KMS-11 (cell line): Measurements from ENCODE around the gene TDRD7.

Source experiments
- H2AFZ ChIP-seq: fragments of 200-600 bp; sonication (generic); 2 replicates; pipeline ENCODE4 v1.6.1; 2016; ENCODE audit warnings: antibody characterized with exemption, mixed run types, low read depth
- H3K27ac ChIP-seq: fragments of 200-600 bp; sonication (generic); 2 replicates; pipeline ENCODE4 v1.6.1; 2016; ENCODE audit warnings: mild to moderate bottlenecking, mixed run types
- H3K27me3 ChIP-seq: fragments of 200-600 bp; sonication (generic); 2 replicates; pipeline ENCODE4 v1.6.1; 2017; ENCODE audit warnings: mild to moderate bottlenecking, low read depth, mixed run types, moderate library complexity; ENCODE audit not compliant: insufficient read depth
- H3K36me3 ChIP-seq: fragments of 200-600 bp; sonication (generic); 2 replicates; pipeline ENCODE4 v1.6.1; 2017; ENCODE audit warnings: mild to moderate bottlenecking, mixed run types; ENCODE audit not compliant: insufficient read depth
- H3K4me1 ChIP-seq: fragments of 200-600 bp; sonication (generic); 2 replicates; pipeline ENCODE4 v1.6.1; 2016; ENCODE audit warnings: mild to moderate bottlenecking, low read depth, mixed run types; ENCODE audit not compliant: poor library complexity, severe bottlenecking
- H3K4me2 ChIP-seq: fragments of 200-600 bp; sonication (generic); 2 replicates; pipeline ENCODE4 v1.7.0; 2016; ENCODE audit warnings: mild to moderate bottlenecking, mixed run types
- H3K4me3 ChIP-seq: fragments of 200-600 bp; sonication (generic); IDR thresholded peaks from 2 replicates; pipeline ENCODE4 v1.6.1; 2017; ENCODE audit warnings: low read depth, low read length, mixed read lengths; ENCODE audit not compliant: insufficient read depth
- H3K79me2 ChIP-seq: fragments of 200-600 bp; sonication (generic); 2 replicates; pipeline ENCODE4 v1.6.1; 2016; ENCODE audit warnings: low read depth, mixed run types; ENCODE audit not compliant: insufficient read depth
- H3K9ac ChIP-seq: fragments of 200-600 bp; sonication (generic); 2 replicates; pipeline ENCODE4 v1.6.1; 2016; ENCODE audit warnings: mild to moderate bottlenecking, mixed run types
- H4K20me1 ChIP-seq: fragments of 200-600 bp; sonication (generic); 2 replicates; pipeline ENCODE4 v1.6.1; 2016; ENCODE audit warnings: mild to moderate bottlenecking, mixed run types; ENCODE audit not compliant: insufficient read depth
- TF ChIP-seq, protein P1 (sequence below): fragments of 200-600 bp; sonication (generic); conservative IDR thresholded peaks from 2 replicates; pipeline ENCODE4 v1.6.1; 2017; ENCODE audit warnings: low read depth, mild to moderate bottlenecking, antibody characterized with exemption, low read length, moderate library complexity, mixed read lengths

Gene TDRD7

DNA sequence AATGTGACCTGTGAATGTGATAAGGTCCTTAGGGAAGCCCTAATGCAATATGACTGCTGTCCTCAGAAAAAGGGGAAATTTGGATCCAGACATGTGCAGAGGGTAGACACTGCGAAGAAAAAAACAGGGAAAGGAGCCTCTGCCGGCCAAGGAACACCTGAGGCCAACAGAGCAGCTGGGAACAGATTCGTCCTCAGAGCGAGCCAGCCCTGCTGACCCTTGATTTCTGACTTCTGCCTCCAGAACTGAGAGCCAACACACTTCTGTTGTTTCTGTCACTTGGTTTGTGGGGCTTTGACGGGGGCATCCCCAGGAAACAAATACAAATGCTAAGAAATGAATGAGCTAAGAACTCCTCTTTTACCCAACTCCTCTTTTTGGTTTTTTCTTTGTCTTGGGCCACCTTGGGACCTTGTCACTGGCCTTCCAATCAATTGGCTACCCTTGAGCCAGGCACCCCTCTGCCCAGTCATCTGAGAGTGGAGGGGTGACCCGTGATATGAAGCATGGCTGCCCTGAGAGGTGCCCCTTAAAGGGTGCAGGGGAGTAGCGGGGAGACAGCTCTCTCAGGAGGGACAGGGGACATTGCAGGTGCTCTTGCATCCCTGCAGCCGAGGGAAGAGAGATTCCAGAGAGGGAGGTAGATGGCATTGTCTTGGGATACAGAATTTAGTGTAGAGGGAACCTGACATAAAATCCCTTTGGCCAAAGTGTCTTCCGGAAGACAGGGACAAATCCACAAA, 106.4 kb downstream of the TDRD7 start:
- Histone ChIP-seq H4K20me1 (no peaks in the 10 kb centered on the region), H3K27me3 (no peaks in the 10 kb centered on the region), H2AFZ (no peak overlapping the region), H3K4me1 (no peaks in the 10 kb centered on the region), H3K9ac (no peak overlapping the region), H3K4me2 (no peak overlapping the region), H3K36me3 (no peaks in the 10 kb centered on the region), H3K27ac (no peak overlapping the region), H3K79me2 (no peaks in the 10 kb centered on the region), H3K4me3 (no peak overlapping the region)
- TF ChIP-seq, protein P1, sequence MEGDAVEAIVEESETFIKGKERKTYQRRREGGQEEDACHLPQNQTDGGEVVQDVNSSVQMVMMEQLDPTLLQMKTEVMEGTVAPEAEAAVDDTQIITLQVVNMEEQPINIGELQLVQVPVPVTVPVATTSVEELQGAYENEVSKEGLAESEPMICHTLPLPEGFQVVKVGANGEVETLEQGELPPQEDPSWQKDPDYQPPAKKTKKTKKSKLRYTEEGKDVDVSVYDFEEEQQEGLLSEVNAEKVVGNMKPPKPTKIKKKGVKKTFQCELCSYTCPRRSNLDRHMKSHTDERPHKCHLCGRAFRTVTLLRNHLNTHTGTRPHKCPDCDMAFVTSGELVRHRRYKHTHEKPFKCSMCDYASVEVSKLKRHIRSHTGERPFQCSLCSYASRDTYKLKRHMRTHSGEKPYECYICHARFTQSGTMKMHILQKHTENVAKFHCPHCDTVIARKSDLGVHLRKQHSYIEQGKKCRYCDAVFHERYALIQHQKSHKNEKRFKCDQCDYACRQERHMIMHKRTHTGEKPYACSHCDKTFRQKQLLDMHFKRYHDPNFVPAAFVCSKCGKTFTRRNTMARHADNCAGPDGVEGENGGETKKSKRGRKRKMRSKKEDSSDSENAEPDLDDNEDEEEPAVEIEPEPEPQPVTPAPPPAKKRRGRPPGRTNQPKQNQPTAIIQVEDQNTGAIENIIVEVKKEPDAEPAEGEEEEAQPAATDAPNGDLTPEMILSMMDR, result no peak

DNA sequence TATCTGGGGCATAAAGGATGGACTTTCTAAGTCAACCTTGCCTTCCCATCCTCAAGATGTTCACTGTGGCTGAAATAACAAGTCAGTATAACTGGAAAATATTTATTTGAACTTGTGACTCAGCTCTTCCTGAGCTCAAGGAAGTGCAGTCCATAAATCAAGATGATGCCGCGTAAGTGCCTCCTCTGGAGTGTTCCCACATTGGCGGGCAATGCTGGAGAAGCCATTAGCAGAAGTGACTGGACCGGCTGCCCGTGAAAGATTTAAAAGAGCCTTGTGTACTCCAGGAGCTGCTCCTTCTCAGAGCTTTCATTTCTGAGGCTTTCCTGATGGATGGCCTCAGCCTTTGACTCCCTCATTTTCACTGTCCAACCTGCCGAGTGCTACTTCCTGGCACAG, 107.0 kb downstream of the TDRD7 start:
- no peak overlapping the region for H3K9ac ChIP-seq
- no peak overlapping the region for H3K27ac ChIP-seq
- H4K20me1 ChIP-seq, result no peaks in the 10 kb centered on the region
- no peak overlapping the region for H3K4me2 ChIP-seq
- no peak overlapping the region for H2AFZ ChIP-seq
- H3K27me3 ChIP-seq, result no peaks in the 10 kb centered on the region
- H3K4me3 ChIP-seq, result no peak overlapping the region
- no peaks in the 10 kb centered on the region for H3K4me1 ChIP-seq
- H3K36me3 ChIP-seq, result no peaks in the 10 kb centered on the region
- TF ChIP-seq, protein P1, result no peak
- H3K79me2 ChIP-seq, result no peaks in the 10 kb centered on the region

DNA sequence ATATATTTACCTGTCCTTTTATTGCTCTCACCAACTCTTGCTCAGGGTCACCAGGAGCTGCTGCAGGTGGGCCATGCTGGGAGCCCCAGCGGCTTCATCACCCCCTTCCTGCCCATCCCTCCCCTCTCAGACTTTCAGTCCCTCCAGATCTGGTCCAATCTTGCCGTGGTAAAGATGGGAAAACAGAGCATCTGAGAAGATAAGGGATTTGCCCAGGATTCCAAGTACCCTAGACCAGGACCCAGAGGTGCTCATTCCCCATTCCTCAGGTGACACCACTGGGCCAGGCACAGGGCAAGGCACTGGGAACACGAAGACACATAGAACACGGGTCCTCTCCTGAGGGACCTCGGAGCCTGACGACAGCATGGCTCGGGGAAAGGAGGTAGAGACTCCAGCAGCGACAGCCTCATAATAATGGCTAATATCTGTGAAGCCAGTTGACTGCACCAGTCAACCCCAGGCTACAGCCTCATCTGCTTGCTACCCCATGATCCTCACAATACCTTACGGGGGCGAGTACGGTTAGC, 107.6 kb downstream of the TDRD7 start:
- Histone ChIP-seq H3K4me1 (no peaks in the 10 kb centered on the region), H3K4me3 (no peak overlapping the region), H3K4me2 (no peak overlapping the region), H3K79me2 (no peaks in the 10 kb centered on the region), H3K27me3 (no peaks in the 10 kb centered on the region), H3K27ac (no peak overlapping the region), H3K36me3 (no peaks in the 10 kb centered on the region), H4K20me1 (no peaks in the 10 kb centered on the region), H3K9ac (no peak overlapping the region), H2AFZ (no peak overlapping the region)
- TF ChIP-seq, protein P1, result no peak

DNA sequence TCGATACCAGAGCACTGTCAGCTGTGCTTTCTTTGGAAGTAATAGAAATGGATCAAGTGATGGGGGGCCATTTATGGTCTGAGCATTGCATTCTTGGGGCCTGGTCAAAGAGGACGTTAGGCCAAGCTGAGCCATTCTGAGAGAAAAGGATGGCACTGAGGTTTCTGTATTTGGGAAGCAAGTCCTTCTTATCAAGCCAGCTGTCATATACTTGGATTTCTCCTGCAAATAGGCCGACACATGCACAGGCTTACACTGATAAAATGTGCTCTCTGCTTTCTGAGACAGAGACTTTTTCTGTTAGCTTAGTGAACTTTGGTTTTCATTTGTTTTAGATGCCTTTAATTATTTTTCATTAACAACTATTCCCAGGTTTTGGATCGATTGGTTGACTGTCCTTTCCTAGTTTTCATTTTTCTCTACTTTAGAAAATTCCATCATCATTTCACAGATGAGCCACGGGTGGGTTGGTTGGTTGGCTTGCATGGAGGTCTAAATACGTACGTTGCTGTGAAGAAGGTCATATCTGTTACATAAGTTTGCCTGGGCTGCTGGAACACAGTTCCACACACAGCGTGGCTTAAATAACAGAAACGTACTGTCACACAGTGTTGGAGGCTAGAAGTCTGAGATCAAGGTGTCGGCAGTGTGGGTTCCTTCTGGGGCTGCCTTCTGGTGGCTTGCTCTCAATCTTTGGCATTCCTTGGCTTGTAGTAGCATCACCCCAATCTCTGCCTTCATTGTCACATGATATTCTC, 109.9 kb downstream of the TDRD7 start:
- H3K36me3 ChIP-seq, result no peaks in the 10 kb centered on the region
- H3K9ac ChIP-seq, result no peak overlapping the region
- H2AFZ ChIP-seq, result no peak overlapping the region
- H3K79me2 ChIP-seq, result no peaks in the 10 kb centered on the region
- H3K4me2 ChIP-seq, result no peak overlapping the region
- no peak overlapping the region for H3K4me3 ChIP-seq
- no peaks in the 10 kb centered on the region for H4K20me1 ChIP-seq
- no peaks in the 10 kb centered on the region for H3K27me3 ChIP-seq
- peaks cover 5% of the 10 kb centered on the region for H3K4me1 ChIP-seq
- H3K27ac ChIP-seq, result no peak overlapping the region
- TF ChIP-seq, protein P1, result no peak
